ENCODE results near the gene OR2C3.
"Not testable (repeated sequence)": the region's sequence is repeated elsewhere in the genome, so short reads cannot be mapped to it uniquely, and the experiment has no call there.

Gene OR2C3

GRCh38 chr1:247493106-247493505, 43.1 kb downstream of the OR2C3 start:
- H3K4me3 ChIP-seq (replicated peaks; ENCODE audit: low read depth, low read length): no peak overlapping the region
- TF ChIP-seq CTCF (IDR thresholded peaks at IDR 0.05; ENCODE audit: low read length, missing control alignments): no peak
- no peak for DNase-seq (ENCODE audit: low read depth)

GRCh38 chr1:247491328-247491727, 44.9 kb downstream of the OR2C3 start:
- no peak for DNase-seq (ENCODE audit: low read depth)
- H3K4me3 ChIP-seq (replicated peaks; ENCODE audit: low read depth, low read length): no peak overlapping the region
- no peak for TF ChIP-seq CTCF (IDR thresholded peaks at IDR 0.05; ENCODE audit: low read length, missing control alignments)

- TF ChIP-seq CTCF (IDR thresholded peaks at IDR 0.05; ENCODE audit: low read length, missing control alignments): peak; percentile 46
- H3K4me3 ChIP-seq (replicated peaks; ENCODE audit: low read depth, low read length): no peak overlapping the region
- DNase-seq (ENCODE audit: low read depth): peak; percentile 61
These were observed 49.2 kb downstream of the OR2C3 start for GRCh38 chr1:247487057-247487456.

GRCh38 chr1:247482747-247483146, 53.5 kb downstream of the OR2C3 start:
- DNase-seq (ENCODE audit: low read depth): no peak
- TF ChIP-seq CTCF (IDR thresholded peaks at IDR 0.05; ENCODE audit: low read length, missing control alignments): no peak
- no peak overlapping the region for H3K4me3 ChIP-seq (replicated peaks; ENCODE audit: low read depth, low read length)

GRCh38 chr1:247476328-247477058, 59.7 kb downstream of the OR2C3 start:
- DNase-seq (ENCODE audit: low read depth); H3K4me3 ChIP-seq (replicated peaks; ENCODE audit: low read depth, low read length): not testable (repeated sequence)

- DNase-seq (ENCODE audit: low read depth): no peak
- no peak for TF ChIP-seq CTCF (IDR thresholded peaks at IDR 0.05; ENCODE audit: low read length, missing control alignments)
- no peak overlapping the region for H3K4me3 ChIP-seq (replicated peaks; ENCODE audit: low read depth, low read length)
These were observed 60.4 kb downstream of the OR2C3 start for GRCh38 chr1:247475793-247476192.

Measured in fibroblast of pulmonary artery (primary cell).